NB4 (cell line): Measurements from ENCODE around the gene INHBB.

Source experiments
- POLR2A ChIP-seq: IDR thresholded peaks from 2 replicates; pipeline ENCODE4 v1.6.1; 2011; ENCODE audit warnings: mild to moderate bottlenecking; ENCODE audit not compliant: insufficient read length; ENCODE audit errors: extremely low read depth
- TF ChIP-seq, protein P1 (sequence below): IDR thresholded peaks from one replicate; pipeline ENCODE4 v1.5.1; 2012; ENCODE audit warnings: low read depth, low read length

DNA sequence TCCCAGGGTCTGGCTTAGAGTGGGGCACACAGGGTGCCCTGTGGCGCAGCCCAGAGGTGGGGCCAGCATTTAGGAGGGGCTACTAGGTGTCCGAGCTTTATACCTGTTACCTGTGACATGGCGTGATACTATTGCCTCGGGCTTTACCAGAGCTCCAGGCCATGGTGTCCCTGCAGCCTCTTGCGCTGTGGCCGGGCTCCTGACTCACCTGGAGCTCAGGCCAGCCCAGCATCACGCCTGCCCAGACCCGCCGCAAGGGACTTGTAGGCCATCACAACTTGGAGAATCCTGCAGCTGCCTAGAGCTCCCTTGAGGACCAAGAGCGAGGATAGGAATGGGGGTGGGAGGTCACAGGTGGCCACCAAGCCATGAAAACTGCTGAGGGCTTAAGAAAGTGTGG lies 8.0 kb downstream of the INHBB start:
- TF ChIP-seq POLR2A: no peak
- TF ChIP-seq, protein P1, sequence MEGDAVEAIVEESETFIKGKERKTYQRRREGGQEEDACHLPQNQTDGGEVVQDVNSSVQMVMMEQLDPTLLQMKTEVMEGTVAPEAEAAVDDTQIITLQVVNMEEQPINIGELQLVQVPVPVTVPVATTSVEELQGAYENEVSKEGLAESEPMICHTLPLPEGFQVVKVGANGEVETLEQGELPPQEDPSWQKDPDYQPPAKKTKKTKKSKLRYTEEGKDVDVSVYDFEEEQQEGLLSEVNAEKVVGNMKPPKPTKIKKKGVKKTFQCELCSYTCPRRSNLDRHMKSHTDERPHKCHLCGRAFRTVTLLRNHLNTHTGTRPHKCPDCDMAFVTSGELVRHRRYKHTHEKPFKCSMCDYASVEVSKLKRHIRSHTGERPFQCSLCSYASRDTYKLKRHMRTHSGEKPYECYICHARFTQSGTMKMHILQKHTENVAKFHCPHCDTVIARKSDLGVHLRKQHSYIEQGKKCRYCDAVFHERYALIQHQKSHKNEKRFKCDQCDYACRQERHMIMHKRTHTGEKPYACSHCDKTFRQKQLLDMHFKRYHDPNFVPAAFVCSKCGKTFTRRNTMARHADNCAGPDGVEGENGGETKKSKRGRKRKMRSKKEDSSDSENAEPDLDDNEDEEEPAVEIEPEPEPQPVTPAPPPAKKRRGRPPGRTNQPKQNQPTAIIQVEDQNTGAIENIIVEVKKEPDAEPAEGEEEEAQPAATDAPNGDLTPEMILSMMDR: no peak
